Astrocyte (in vitro differentiated cells and primary cell): Measurements from ENCODE around the gene RPS3. TPM values are rescaled to one million over a fixed set of nuclear protein-coding genes. Genes with fewer than 3 reads are reported as not detected.

Experiments used
- DNase-seq: peaks from one replicate; pipeline ENCODE4 v3.0.0-alpha.2; 2010; ENCODE audit warnings: low read depth
- FAIRE-seq: peaks from 2 replicates; lab custom pipeline; 2011; peaks lifted over from hg19 to GRCh38; lab: Jason Lieb, UNC
- H2AFZ ChIP-seq: 2 replicates; pipeline ENCODE4 v1.6.0; 2012; ENCODE audit warnings: low read depth, low read length, inconsistent platforms
- H3K27ac ChIP-seq: 2 replicates; pipeline ENCODE4 v1.5.1; 2011; ENCODE audit warnings: low read depth, low read length, inconsistent platforms
- H3K27me3 ChIP-seq: 2 replicates; pipeline ENCODE4 v1.6.0; 2011; ENCODE audit warnings: low read length, inconsistent platforms; ENCODE audit not compliant: insufficient read depth
- H3K36me3 ChIP-seq: 2 replicates; pipeline ENCODE4 v1.5.1; 2011; ENCODE audit warnings: low read length, inconsistent platforms; ENCODE audit not compliant: insufficient read depth
- H3K4me1 ChIP-seq: 2 replicates; pipeline ENCODE4 v1.5.1; 2011; ENCODE audit warnings: low read length, inconsistent platforms; ENCODE audit not compliant: insufficient read depth
- H3K4me2 ChIP-seq: 2 replicates; pipeline ENCODE4 v1.6.0; 2012; ENCODE audit warnings: low read length, inconsistent platforms
- H3K4me3 ChIP-seq: 2 replicates; pipeline ENCODE4 v1.5.1; 2011; ENCODE audit warnings: low read depth, mild to moderate bottlenecking, low read length, inconsistent platforms; ENCODE audit not compliant: insufficient read depth
- H3K79me2 ChIP-seq: 2 replicates; pipeline ENCODE4 v1.6.0; 2012; ENCODE audit warnings: mild to moderate bottlenecking, low read length, inconsistent platforms; ENCODE audit not compliant: insufficient read depth
- H3K9ac ChIP-seq: 2 replicates; pipeline ENCODE4 v1.6.0; 2012; ENCODE audit warnings: mild to moderate bottlenecking, low read length, inconsistent platforms
- H3K9me3 ChIP-seq: 2 replicates; pipeline ENCODE4 v1.5.1; 2012; ENCODE audit warnings: low read depth, mild to moderate bottlenecking, low read length, inconsistent platforms; ENCODE audit not compliant: insufficient read depth
- H4K20me1 ChIP-seq: 2 replicates; pipeline ENCODE4 v1.6.0; 2012; ENCODE audit warnings: low read length, inconsistent platforms; ENCODE audit not compliant: insufficient read depth
- H3K27ac Mint-ChIP-seq: one replicate; pipeline ENCODE4 v1.8.0; 2021; ENCODE audit warnings: mild to moderate bottlenecking, mixed read lengths; ENCODE audit not compliant: unreplicated experiment
- H3K27me3 Mint-ChIP-seq: one replicate; pipeline ENCODE4 v1.8.0; 2021; ENCODE audit warnings: low read depth, mixed read lengths; ENCODE audit not compliant: unreplicated experiment
- H3K36me3 Mint-ChIP-seq: one replicate; pipeline ENCODE4 v1.8.0; 2021; ENCODE audit warnings: low read depth, mixed read lengths; ENCODE audit not compliant: unreplicated experiment
- H3K4me1 Mint-ChIP-seq: one replicate; pipeline ENCODE4 v1.8.0; 2021; ENCODE audit warnings: low read depth, mixed read lengths; ENCODE audit not compliant: unreplicated experiment
- H3K4me3 Mint-ChIP-seq: one replicate; pipeline ENCODE4 v1.8.0; 2021; ENCODE audit warnings: mild to moderate bottlenecking, moderate library complexity, mixed read lengths; ENCODE audit not compliant: unreplicated experiment
- H3K9me3 Mint-ChIP-seq: one replicate; pipeline ENCODE4 v1.8.0; 2021; ENCODE audit warnings: mild to moderate bottlenecking, mixed read lengths; ENCODE audit not compliant: unreplicated experiment
- EZH2 ChIP-seq: IDR thresholded peaks from 2 replicates; pipeline ENCODE4 v1.6.1; 2012; ENCODE audit warnings: mild to moderate bottlenecking, low read length, inconsistent platforms; ENCODE audit not compliant: insufficient read depth
- total RNA-seq: library from RNA; stranded (reverse); gene quantifications from 2 replicates; pipeline ENCODE4 v1.2.1, GENCODE V29; 2021
- TF ChIP-seq, protein P1 (sequence below): IDR thresholded peaks from 2 replicates; pipeline ENCODE4 v1.5.1; 2011; ENCODE audit warnings: low read depth, mild to moderate bottlenecking, inconsistent platforms, low read length, moderate library complexity; ENCODE audit not compliant: insufficient read depth

Gene RPS3
- total RNA-seq, 1 donor from 2014 or later: 1,898 TPM

DNA sequence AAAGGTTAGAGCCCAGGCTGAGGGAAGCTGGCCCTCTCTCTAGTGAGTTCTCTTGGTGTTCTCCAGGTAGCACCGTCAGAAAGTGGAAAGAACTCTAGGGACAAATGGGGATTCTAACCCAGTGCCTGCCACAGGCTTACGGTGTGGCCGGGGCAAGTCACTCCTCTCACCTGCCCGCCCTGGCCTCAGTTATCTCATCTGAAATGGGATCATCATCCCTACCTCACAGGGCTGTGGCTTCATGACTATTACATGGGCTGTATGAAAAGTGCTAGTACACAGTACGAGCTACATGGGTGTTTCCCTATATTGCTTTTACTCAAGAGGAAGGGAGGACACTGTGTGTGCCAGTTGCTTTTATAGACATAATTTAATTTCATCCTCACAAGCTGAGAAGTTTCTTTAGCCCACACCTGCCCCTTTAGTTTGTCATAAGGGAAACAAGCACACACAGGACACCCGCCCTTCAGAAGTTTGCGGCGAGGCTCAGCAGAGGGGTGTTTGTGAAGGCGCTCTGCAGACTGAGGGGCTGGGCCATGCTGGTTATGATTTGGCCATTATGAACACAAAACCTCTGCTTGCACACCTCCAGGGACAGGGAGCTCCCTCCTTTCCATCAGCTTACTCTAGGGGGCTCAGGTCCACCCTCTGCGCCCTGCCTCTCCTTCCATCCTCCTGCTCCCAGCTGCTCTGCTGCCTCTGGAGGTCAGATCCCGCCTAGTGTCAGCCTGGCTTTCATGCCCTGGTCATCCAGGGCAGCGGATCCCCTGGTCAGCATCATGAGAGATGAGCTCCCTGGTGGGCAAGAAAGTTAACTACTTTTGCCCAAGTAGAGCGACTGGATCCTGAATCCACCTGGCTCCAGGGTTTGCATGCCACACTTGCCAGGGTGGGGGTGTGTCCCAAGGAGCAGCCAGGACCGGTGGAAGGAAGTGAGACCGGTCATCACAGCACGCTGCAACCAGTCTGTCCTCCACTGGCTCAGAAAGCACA is 32.5 kb downstream of the RPS3 start:
- no peak overlapping the region for H2AFZ ChIP-seq
- H3K36me3 ChIP-seq: no peaks in the 10 kb centered on the region
- DNase-seq: no peak
- TF ChIP-seq, protein P1, sequence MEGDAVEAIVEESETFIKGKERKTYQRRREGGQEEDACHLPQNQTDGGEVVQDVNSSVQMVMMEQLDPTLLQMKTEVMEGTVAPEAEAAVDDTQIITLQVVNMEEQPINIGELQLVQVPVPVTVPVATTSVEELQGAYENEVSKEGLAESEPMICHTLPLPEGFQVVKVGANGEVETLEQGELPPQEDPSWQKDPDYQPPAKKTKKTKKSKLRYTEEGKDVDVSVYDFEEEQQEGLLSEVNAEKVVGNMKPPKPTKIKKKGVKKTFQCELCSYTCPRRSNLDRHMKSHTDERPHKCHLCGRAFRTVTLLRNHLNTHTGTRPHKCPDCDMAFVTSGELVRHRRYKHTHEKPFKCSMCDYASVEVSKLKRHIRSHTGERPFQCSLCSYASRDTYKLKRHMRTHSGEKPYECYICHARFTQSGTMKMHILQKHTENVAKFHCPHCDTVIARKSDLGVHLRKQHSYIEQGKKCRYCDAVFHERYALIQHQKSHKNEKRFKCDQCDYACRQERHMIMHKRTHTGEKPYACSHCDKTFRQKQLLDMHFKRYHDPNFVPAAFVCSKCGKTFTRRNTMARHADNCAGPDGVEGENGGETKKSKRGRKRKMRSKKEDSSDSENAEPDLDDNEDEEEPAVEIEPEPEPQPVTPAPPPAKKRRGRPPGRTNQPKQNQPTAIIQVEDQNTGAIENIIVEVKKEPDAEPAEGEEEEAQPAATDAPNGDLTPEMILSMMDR: no peak
- no peak for TF ChIP-seq EZH2
- H3K27ac Mint-ChIP-seq: no peak overlapping the region
- no peaks in the 10 kb centered on the region for H3K79me2 ChIP-seq
- H3K36me3 Mint-ChIP-seq: peaks cover 10% of the 10 kb centered on the region
- FAIRE-seq: no peak
- no peak overlapping the region for H3K4me3 ChIP-seq
- no peaks in the 10 kb centered on the region for H3K4me1 Mint-ChIP-seq
- H3K9me3 Mint-ChIP-seq: peaks cover 16% of the 10 kb centered on the region
- no peak overlapping the region for H3K9ac ChIP-seq
- no peaks in the 10 kb centered on the region for H4K20me1 ChIP-seq
- H3K9me3 ChIP-seq: peaks cover 10% of the 10 kb centered on the region
- peak overlapping the region; percentile 57 for H3K4me3 Mint-ChIP-seq
- H3K4me2 ChIP-seq: no peak overlapping the region
- H3K27me3 ChIP-seq: peaks cover 37% of the 10 kb centered on the region
- peaks cover 8% of the 10 kb centered on the region for H3K4me1 ChIP-seq
- no peak overlapping the region for H3K27ac ChIP-seq
- H3K27me3 Mint-ChIP-seq: peaks cover 60% of the 10 kb centered on the region

DNA sequence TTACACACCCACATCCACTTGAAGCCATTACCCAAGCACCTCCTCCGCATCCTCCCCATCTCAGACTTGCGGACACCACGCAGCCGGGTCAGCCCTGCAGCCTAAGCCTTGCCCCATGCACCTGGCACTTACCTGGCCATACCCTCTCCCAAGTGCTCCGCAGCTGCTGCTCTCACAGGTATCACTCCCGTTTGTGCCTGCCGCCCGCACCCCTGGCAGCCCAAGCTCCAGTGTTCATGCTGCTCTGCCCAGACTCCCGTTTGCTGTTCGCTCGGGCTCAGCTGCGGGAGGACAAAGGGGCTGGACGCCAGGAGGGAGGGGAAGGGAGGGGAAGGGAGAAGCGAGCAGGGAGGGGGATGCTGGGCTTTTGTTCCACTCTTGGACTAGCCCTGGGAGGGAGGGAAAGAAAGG is 33.6 kb downstream of the RPS3 start, which contains the start of gene KLHL35:
Gene KLHL35, minus strand, starts transcription at position 293 of the 411 bp plus-strand sequence. CDS start 2,574 bp downstream, outside the sequence.
- Histone ChIP-seq H3K4me2 (no peak within 1 kb of the TSS), H3K4me1 (peaks cover 8% of the 10 kb centered on the region), H3K27ac (no peak within 1 kb of the TSS), H2AFZ (no peak within 1 kb of the TSS), H3K4me3 (no peak within 1 kb of the TSS), H3K36me3 (no peaks in the 10 kb centered on the region), H3K9me3 (peaks cover 10% of the 10 kb centered on the region), H4K20me1 (no peaks in the 10 kb centered on the region), H3K27me3 (peaks cover 37% of the 10 kb centered on the region), H3K79me2 (no peaks in the 10 kb centered on the region), H3K9ac (no peak within 1 kb of the TSS)
- no peaks in the 10 kb centered on the region for H3K4me1 Mint-ChIP-seq
- FAIRE-seq: no peak
- no peak for TF ChIP-seq EZH2
- TF ChIP-seq, protein P1: no peak
- no peak for DNase-seq
- peak within 1 kb of the TSS; percentile 57 for H3K4me3 Mint-ChIP-seq
- H3K27me3 Mint-ChIP-seq: peaks cover 63% of the 10 kb centered on the region
- no peak within 1 kb of the TSS for H3K27ac Mint-ChIP-seq
- H3K9me3 Mint-ChIP-seq: peaks cover 13% of the 10 kb centered on the region
- peaks cover 10% of the 10 kb centered on the region for H3K36me3 Mint-ChIP-seq
